D721Med (cell line): ENCODE results near the gene CALN1.

Source experiments
- DNase-seq: peaks from one replicate; pipeline ENCODE4 v3.0.0; 2011; ENCODE audit warnings: low spot score; ENCODE audit not compliant: insufficient read length
- FAIRE-seq: peaks from 2 replicates; lab custom pipeline; 2011; peaks lifted over from hg19 to GRCh38; lab: Jason Lieb, UNC
- TF ChIP-seq, protein P1 (sequence below): IDR thresholded peaks from 2 replicates; pipeline ENCODE4 v1.5.1; 2012; ENCODE audit warnings: mild to moderate bottlenecking, control low read depth; ENCODE audit not compliant: insufficient read depth; ENCODE audit errors: missing control alignments

CALN1 gene

DNA sequence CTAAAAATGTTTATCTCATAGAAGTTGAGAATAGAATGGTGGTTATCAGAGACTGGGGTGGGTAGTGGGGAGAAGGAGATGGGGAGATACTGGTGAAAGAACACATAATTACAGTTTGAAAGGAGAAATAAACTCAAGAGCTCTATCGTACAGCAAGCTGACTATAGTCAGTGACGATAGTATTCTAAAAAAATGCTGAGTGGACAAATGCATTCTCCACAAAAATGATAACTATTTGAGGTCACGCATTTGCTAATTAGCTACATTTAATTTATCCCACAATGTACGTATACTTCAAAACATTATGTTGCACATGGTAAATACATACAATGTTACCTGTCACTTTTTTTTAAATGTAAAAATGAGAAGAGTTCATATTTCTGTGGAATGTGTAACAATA is 507.7 kb downstream of the CALN1 start:
- TF ChIP-seq, protein P1, sequence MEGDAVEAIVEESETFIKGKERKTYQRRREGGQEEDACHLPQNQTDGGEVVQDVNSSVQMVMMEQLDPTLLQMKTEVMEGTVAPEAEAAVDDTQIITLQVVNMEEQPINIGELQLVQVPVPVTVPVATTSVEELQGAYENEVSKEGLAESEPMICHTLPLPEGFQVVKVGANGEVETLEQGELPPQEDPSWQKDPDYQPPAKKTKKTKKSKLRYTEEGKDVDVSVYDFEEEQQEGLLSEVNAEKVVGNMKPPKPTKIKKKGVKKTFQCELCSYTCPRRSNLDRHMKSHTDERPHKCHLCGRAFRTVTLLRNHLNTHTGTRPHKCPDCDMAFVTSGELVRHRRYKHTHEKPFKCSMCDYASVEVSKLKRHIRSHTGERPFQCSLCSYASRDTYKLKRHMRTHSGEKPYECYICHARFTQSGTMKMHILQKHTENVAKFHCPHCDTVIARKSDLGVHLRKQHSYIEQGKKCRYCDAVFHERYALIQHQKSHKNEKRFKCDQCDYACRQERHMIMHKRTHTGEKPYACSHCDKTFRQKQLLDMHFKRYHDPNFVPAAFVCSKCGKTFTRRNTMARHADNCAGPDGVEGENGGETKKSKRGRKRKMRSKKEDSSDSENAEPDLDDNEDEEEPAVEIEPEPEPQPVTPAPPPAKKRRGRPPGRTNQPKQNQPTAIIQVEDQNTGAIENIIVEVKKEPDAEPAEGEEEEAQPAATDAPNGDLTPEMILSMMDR, result no peak

DNA sequence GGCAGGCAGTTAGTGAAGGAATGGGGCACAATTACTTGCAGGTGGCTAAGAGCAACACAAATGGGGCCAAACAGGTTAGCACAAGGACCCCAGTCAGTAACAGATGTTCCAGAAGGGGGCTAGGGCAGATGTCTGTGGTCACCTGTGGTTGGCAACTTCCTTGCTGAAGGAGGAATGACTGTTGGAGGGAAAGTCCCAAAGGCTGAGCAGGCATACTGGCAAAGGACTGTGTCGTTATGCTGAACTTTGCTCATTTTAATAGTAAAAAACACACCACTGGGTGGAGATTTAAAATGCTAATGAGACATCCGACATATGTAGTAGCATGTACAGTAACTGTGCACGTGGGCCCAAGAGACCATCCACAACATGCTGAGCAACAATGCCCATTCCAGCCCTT is 511.6 kb downstream of the CALN1 start:
- TF ChIP-seq, protein P1, result no peak
- FAIRE-seq, result no peak
- DNase-seq, result no peak

More for the DNA sequence above, 507.7 kb downstream of the CALN1 start:
- DNase-seq, result no peak
- peak; percentile 41 for FAIRE-seq

GRCh38 chr7:71896535-71896934 is 515.6 kb downstream of the CALN1 start:
- no peak for DNase-seq
- no peak for FAIRE-seq
- TF ChIP-seq, protein P1, result no peak

DNA sequence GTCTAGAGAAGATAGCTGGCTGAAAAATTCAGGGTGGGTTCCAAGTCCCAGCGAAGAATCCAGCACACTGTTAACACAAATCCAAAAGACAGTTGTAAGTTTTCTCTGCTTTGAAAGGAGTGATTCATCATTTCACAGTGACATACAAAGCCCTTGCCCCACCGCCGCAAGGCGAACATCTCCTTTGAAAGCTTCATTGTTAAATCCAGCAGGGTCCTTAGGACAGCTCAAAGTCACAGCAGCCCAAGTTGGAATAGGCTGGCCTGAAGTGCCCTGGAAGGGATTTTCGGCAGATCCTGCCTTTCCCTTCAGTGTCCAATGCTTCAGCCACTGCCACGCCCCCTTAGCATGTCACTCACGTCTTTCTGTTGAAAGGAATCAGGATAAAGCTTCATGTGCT is 526.1 kb downstream of the CALN1 start:
- TF ChIP-seq, protein P1, result no peak
- DNase-seq (no peak), FAIRE-seq (no peak)

DNA sequence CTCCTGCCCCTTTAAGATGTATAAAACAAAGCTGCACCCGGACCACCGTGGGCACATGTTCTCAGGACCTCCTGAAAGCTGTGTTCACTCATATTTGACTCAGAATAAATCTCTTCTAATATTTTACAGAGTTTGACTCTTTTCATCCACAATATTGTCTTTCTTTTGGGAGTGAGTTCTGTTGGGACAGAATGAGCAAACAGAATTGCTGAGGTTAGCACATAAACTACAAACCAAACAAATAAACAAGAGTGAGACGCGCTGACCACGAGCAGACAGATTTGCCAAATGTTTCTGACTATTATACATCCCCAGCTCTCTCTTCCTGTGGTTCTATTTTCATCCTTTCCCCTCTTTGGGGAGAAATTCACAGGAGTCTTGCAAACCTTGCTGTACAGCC is 526.7 kb downstream of the CALN1 start:
- TF ChIP-seq, protein P1, result no peak
- no peak for FAIRE-seq

GRCh38 chr7:71883415-71883814 is 528.7 kb downstream of the CALN1 start:
- FAIRE-seq (no peak), DNase-seq (no peak)
- TF ChIP-seq, protein P1, result no peak

More for the DNA sequence above, 526.7 kb downstream of the CALN1 start:
- no peak for DNase-seq

DNA sequence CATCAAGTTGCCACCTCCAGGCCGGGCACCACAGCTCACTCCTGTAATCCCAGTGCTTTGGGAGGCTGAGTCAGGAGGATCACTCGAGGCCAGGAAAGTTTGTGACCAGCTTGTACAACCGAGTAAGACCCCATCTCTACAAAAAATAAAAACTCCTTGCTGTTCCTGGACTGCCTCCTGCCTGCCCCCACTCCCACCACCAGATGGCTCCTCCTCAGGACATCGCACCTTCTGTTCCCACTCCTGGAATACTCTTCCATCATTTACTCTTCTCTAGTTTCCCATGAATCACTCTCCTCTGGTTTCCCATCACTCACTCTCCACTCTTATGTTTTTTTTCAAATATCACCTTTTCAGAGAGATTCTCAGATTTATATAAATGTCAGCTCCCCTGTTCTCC is 540.7 kb downstream of the CALN1 start:
- TF ChIP-seq, protein P1, result peak; percentile 23
- DNase-seq, result no peak
- no peak for FAIRE-seq
